Activated CD4-positive, alpha-beta T cell treated with anti-CD3 and anti-CD28 coated beads, Interleukin-2, amount 10 ng/mL, durations not matched to agents 7 days and 5 days (primary cell): ENCODE data around the gene CNTN4. TPM values are rescaled to one million over a fixed set of nuclear protein-coding genes. Genes with fewer than 3 reads are reported as not detected.
"Not testable (repeated sequence)": the region's sequence is repeated elsewhere in the genome, so short reads cannot be mapped to it uniquely, and the experiment has no call there.

Experiments
- CTCF ChIA-PET: fragments of 350-600 bp; sonication (Branson Sonifier 250); formaldehyde crosslinking; loops from one replicate; lab custom pipeline; 2021; ENCODE audit warnings: antibody characterized with exemption; lab: Charles Lee
- POLR2A ChIA-PET: fragments of 350-600 bp; sonication (Branson Sonifier 250); formaldehyde crosslinking; loops from one replicate; lab custom pipeline; 2021; ENCODE audit warnings: antibody characterized with exemption; lab: Charles Lee
- DNase-seq: peaks from one replicate; pipeline ENCODE4 v3.0.0-alpha.2; 2020
- H3K27ac Mint-ChIP-seq: one replicate; pipeline ENCODE4 v1.8.0; 2021; ENCODE audit warnings: mild to moderate bottlenecking, moderate library complexity, mixed read lengths
- H3K27me3 Mint-ChIP-seq: one replicate; pipeline ENCODE4 v1.8.0; 2021; ENCODE audit warnings: mixed read lengths
- H3K36me3 Mint-ChIP-seq: one replicate; pipeline ENCODE4 v1.8.0; 2021; ENCODE audit warnings: low read depth, mixed read lengths
- H3K4me1 Mint-ChIP-seq: one replicate; pipeline ENCODE4 v1.8.0; 2021; ENCODE audit warnings: mixed read lengths
- H3K4me3 Mint-ChIP-seq: one replicate; pipeline ENCODE4 v1.8.0; 2021; ENCODE audit warnings: mild to moderate bottlenecking, moderate library complexity, mixed read lengths
- H3K9me3 Mint-ChIP-seq: one replicate; pipeline ENCODE4 v1.8.0; 2021; ENCODE audit warnings: mixed read lengths
- total RNA-seq, 2 experiments: library from RNA; stranded (reverse); gene quantifications; one replicate each; pipeline ENCODE4 v1.2.3, GENCODE V29; 2021

The CNTN4 gene
- total RNA-seq, 2 experiments from 2014 or later, result not detected

DNA sequence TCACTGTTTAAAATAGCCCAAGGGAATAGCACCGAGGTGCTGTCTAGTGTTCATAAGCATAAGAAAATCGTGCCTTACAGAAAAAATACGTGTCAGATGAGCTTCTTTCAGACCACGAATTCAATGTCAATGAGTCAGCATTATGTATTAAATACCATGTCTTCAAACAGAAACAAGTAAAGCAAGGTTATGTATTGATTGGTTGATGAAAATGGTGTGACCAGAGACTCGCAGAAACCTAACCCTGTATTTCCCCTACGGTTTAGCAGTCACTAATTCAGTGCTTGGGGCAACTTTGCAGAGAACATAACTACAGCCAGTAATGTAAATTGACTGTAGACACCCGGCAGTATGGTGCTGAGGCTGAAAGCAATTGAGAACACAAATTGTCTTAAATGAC is 703.8 kb downstream of the CNTN4 start:
- no peaks in the 10 kb centered on the region for H3K4me1 Mint-ChIP-seq
- no peak overlapping the region for H3K4me3 Mint-ChIP-seq
- H3K9me3 Mint-ChIP-seq, result peaks cover 2% of the 10 kb centered on the region
- no peak for DNase-seq
- H3K27ac Mint-ChIP-seq, result no peak overlapping the region
- H3K27me3 Mint-ChIP-seq, result no peaks in the 10 kb centered on the region
- CTCF ChIA-PET, result no interaction called here
- POLR2A ChIA-PET, result no interaction called here
- no peaks in the 10 kb centered on the region for H3K36me3 Mint-ChIP-seq

GRCh38 chr3:2807514-2807913 is 708.8 kb downstream of the CNTN4 start:
- no peaks in the 10 kb centered on the region for H3K9me3 Mint-ChIP-seq
- H3K4me1 Mint-ChIP-seq, result no peaks in the 10 kb centered on the region
- H3K4me3 Mint-ChIP-seq, result no peak overlapping the region
- H3K36me3 Mint-ChIP-seq, result no peaks in the 10 kb centered on the region
- CTCF ChIA-PET, result interaction anchor here (1.0 kb wide), 1 partner anchor 19 kb away, joined by 4 read pairs; no protein-coding TSS in a partner anchor
- DNase-seq, result no peak
- no peaks in the 10 kb centered on the region for H3K27me3 Mint-ChIP-seq
- H3K27ac Mint-ChIP-seq, result no peak overlapping the region
- POLR2A ChIA-PET, result interaction anchor here (0.6 kb wide), 1 partner anchor 18 kb away, joined by 8 read pairs; no protein-coding TSS in a partner anchor

- no peak for DNase-seq
- ChIA-PET CTCF (no interaction called here), POLR2A (no interaction called here)
- Mint-ChIP-seq H3K27ac (no peak overlapping the region), H3K4me3 (no peak overlapping the region), H3K27me3 (no peaks in the 10 kb centered on the region), H3K9me3 (no peaks in the 10 kb centered on the region), H3K36me3 (no peaks in the 10 kb centered on the region), H3K4me1 (no peaks in the 10 kb centered on the region)
These were observed 712.1 kb downstream of the CNTN4 start for GRCh38 chr3:2810723-2811122.

DNA sequence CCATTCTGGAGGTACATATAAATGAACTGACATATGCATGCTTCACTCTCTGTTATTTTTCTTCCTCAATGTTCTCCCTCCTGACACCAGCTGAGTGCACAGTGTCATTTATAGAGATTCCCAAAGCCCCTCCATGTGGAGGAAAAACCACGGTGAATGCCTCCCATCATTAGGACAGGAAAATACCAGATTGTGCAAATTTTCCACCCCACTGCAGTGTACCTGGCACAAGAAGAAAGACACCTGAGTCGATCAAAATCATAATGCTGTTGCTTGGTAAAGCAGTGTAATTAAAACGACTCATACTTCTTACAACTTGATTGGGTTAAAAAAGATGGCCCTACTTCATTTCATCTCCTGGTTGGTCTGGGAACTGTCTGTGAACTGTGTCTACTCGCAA is 720.9 kb downstream of the CNTN4 start:
- H3K9me3 Mint-ChIP-seq, result no peaks in the 10 kb centered on the region
- DNase-seq, result no peak

GRCh38 chr3:2820982-2821381 is 722.3 kb downstream of the CNTN4 start:
- H3K4me1 Mint-ChIP-seq, POLR2A ChIA-PET: not testable (repeated sequence)

More for the DNA sequence above, 720.9 kb downstream of the CNTN4 start:
- no peaks in the 10 kb centered on the region for H3K27me3 Mint-ChIP-seq
- no peak overlapping the region for H3K27ac Mint-ChIP-seq
- no peaks in the 10 kb centered on the region for H3K4me1 Mint-ChIP-seq
- POLR2A ChIA-PET, result no interaction called here
- H3K36me3 Mint-ChIP-seq, result no peaks in the 10 kb centered on the region
- H3K4me3 Mint-ChIP-seq, result no peak overlapping the region
- CTCF ChIA-PET, result no interaction called here

DNA sequence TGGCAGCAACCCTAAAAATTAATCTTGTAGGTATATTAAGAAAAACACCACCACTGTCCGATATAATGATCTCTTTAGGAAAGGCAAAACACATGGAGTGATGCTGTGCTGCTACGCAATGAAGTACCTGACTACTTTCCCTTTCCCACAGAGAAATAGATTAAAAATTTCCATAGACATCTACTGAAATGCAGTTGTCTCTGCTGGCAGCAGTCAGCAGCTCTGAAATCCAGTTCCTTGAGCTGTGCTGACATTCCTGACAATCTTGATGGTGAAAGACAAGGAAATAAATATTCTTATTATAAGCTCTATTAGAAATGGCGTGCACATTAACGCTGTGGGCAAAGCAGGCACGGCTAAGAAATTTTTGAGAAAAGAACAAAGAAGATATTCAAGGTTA is 723.9 kb downstream of the CNTN4 start:
- POLR2A ChIA-PET, result no interaction called here
- Mint-ChIP-seq H3K27me3 (no peaks in the 10 kb centered on the region), H3K9me3 (no peaks in the 10 kb centered on the region), H3K4me3 (no peak overlapping the region), H3K36me3 (no peaks in the 10 kb centered on the region), H3K4me1 (no peaks in the 10 kb centered on the region), H3K27ac (no peak overlapping the region)
- DNase-seq, result no peak
- CTCF ChIA-PET, result no interaction called here

More at GRCh38 chr3:2820982-2821381, 722.3 kb downstream of the CNTN4 start:
- H3K27ac Mint-ChIP-seq, DNase-seq, H3K27me3 Mint-ChIP-seq, H3K36me3 Mint-ChIP-seq, H3K9me3 Mint-ChIP-seq, H3K4me3 Mint-ChIP-seq, CTCF ChIA-PET: not testable (repeated sequence)

DNA sequence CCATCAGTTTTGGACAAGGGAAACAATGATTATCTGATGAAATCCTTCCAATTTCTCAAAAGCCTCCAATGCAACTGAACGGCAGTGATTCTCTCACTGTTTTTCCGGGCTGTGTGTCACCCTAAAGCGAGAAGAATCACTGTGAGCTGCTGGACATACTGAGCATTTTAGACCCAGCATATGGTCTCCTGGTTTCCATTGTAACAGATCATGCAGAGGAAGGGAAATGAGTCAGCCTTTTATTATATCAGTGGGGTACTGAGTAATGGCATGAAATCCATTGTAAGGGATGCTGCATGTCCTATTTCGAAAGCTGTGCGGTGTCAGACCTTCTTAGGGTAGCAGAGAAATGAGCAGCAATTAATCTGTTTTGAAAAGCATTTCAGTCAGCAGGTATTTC is 724.4 kb downstream of the CNTN4 start:
- no peak overlapping the region for H3K27ac Mint-ChIP-seq
- DNase-seq, result no peak
- H3K4me3 Mint-ChIP-seq, result no peak overlapping the region
- no peaks in the 10 kb centered on the region for H3K27me3 Mint-ChIP-seq
- POLR2A ChIA-PET, result no interaction called here
- H3K36me3 Mint-ChIP-seq, result no peaks in the 10 kb centered on the region
- no peaks in the 10 kb centered on the region for H3K4me1 Mint-ChIP-seq
- no peaks in the 10 kb centered on the region for H3K9me3 Mint-ChIP-seq
- CTCF ChIA-PET, result no interaction called here

DNA sequence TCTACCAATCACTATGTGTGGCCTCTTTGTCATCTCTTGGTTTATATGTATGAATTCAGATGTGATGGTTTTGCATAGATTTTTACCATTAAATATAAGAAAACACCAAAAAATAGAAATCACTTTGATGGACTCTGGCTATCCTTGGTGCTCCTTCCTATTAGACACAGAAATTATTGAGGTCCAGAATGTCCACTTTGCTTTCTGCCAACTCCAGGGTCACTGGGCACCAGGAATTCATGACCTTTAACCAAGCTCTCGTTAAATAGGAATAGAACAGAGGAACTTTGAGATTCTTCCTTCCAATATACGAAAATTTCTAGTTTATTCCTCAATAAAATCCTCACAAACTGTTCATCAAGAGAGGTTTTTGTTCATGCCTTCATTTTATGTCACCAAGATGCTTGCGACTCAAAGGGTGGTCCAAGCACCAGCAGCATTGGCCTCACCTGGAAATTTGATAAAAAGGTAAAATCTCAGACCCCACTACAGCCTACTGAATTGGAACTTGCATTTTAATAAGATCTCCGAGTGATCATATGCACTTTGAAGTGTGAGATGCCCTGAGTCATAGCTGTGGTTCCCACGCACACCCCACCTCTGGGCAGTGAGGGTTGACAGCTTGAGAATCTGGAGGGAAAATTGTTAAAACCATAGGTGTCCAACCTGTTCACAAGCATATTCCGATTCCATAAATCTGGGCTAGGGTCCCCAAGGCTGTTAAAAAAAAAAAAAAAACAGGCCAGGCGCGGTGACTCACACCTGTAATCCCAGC is 725.0 kb downstream of the CNTN4 start:
- Mint-ChIP-seq H3K36me3 (no peaks in the 10 kb centered on the region), H3K27me3 (no peaks in the 10 kb centered on the region), H3K4me1 (no peaks in the 10 kb centered on the region), H3K27ac (no peak overlapping the region), H3K9me3 (no peaks in the 10 kb centered on the region), H3K4me3 (no peak overlapping the region)
- ChIA-PET CTCF (no interaction called here), POLR2A (no interaction called here)
- no peak for DNase-seq

- Mint-ChIP-seq H3K27ac (no peak overlapping the region), H3K9me3 (no peaks in the 10 kb centered on the region), H3K27me3 (no peaks in the 10 kb centered on the region), H3K36me3 (no peaks in the 10 kb centered on the region), H3K4me1 (no peaks in the 10 kb centered on the region), H3K4me3 (no peak overlapping the region)
- POLR2A ChIA-PET, result no interaction called here
- CTCF ChIA-PET, result no interaction called here
- no peak for DNase-seq
These were observed 727.4 kb downstream of the CNTN4 start for GRCh38 chr3:2826036-2826435.

- H3K4me3 Mint-ChIP-seq, result no peak overlapping the region
- no peaks in the 10 kb centered on the region for H3K36me3 Mint-ChIP-seq
- H3K9me3 Mint-ChIP-seq, result no peaks in the 10 kb centered on the region
- ChIA-PET CTCF (interaction anchor here (1.0 kb wide), 1 partner anchor 19 kb away, joined by 4 read pairs; no protein-coding TSS in a partner anchor), POLR2A (no interaction called here)
- no peaks in the 10 kb centered on the region for H3K27me3 Mint-ChIP-seq
- DNase-seq, result no peak
- no peaks in the 10 kb centered on the region for H3K4me1 Mint-ChIP-seq
- no peak overlapping the region for H3K27ac Mint-ChIP-seq
These were observed 727.8 kb downstream of the CNTN4 start for GRCh38 chr3:2826453-2826852.

DNA sequence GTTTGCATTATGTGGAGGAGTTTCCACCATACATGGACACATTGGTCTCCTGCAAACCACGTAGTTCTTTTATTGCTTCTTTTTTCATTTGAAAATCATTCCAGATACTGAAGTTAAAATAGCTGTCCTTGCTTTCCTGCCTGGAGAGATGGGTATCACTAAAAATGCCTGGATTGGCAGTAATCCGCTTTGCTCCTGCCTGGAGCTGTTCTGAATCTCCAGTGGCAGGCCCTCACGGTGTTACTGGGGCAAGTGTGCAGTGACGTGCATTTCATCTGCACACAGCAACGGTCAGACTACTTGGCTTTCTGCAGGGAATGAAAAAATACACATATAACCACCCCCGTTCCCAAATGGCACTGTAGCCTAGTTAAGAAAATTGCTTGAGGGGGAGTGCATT is 738.6 kb downstream of the CNTN4 start:
- H3K27me3 Mint-ChIP-seq, result peaks cover 2% of the 10 kb centered on the region
- ChIA-PET CTCF (no interaction called here), POLR2A (no interaction called here)
- no peak overlapping the region for H3K27ac Mint-ChIP-seq
- no peaks in the 10 kb centered on the region for H3K9me3 Mint-ChIP-seq
- no peaks in the 10 kb centered on the region for H3K4me1 Mint-ChIP-seq
- no peak for DNase-seq
- H3K4me3 Mint-ChIP-seq, result no peak overlapping the region
- no peaks in the 10 kb centered on the region for H3K36me3 Mint-ChIP-seq

- no peak overlapping the region for H3K4me3 Mint-ChIP-seq
- CTCF ChIA-PET, result no interaction called here
- no peaks in the 10 kb centered on the region for H3K9me3 Mint-ChIP-seq
- DNase-seq, result no peak
- no peak overlapping the region for H3K27ac Mint-ChIP-seq
- POLR2A ChIA-PET, result no interaction called here
- no peaks in the 10 kb centered on the region for H3K36me3 Mint-ChIP-seq
- no peaks in the 10 kb centered on the region for H3K4me1 Mint-ChIP-seq
- no peaks in the 10 kb centered on the region for H3K27me3 Mint-ChIP-seq
These were observed 739.2 kb downstream of the CNTN4 start for GRCh38 chr3:2837910-2838309.

DNA sequence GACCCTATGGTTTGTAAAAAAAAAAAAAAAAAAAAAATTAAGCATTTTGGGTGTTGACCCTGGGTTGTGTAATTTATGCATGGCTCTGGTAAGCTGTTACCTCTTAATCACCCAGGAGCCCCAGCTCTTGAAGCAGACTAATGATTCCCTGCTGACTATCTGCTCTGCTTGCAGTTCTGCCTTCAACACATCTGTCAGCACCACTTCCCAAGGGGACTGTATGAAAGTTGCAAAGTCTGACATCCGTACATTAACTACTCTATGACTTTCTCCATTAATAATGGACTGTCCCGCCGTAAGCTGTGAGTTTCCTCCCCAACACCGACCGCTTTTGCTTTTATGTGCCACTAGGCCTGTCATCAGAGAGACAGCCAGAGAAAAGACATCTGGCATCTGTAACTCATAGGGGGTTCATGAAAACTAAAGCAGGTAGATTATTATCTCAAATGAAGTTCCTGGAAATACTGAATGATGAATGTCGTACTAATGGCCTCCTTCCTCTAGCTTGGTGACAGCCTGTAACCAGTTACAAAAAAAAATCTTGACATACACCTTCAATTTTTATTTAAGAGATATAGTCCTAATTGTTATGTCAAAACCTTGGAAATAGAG is 740.0 kb downstream of the CNTN4 start:
- Mint-ChIP-seq H3K9me3 (no peaks in the 10 kb centered on the region), H3K27me3 (no peaks in the 10 kb centered on the region), H3K27ac (no peak overlapping the region), H3K4me1 (no peaks in the 10 kb centered on the region), H3K36me3 (no peaks in the 10 kb centered on the region), H3K4me3 (no peak overlapping the region)
- POLR2A ChIA-PET, result no interaction called here
- CTCF ChIA-PET, result no interaction called here
- DNase-seq, result no peak
